Activated CD8-positive, alpha-beta T cell treated with anti-CD3 and anti-CD28 coated beads for 36 hours (primary cell): ENCODE measurements around the gene SHISA6. TPM values are rescaled to one million over a fixed set of nuclear protein-coding genes. Genes with fewer than 3 reads are reported as not detected.

Experiments used
- ATAC-seq: fragments of 200-7000 bp; cut with Tn5 transposase; one replicate; pipeline ENCODE4 v1.10.0; 2021; ENCODE audit warnings: mild to moderate bottlenecking, moderate library complexity
- CTCF ChIA-PET: fragments of 350-600 bp; sonication (Branson Sonifier 250); formaldehyde crosslinking; loops from one replicate; lab custom pipeline; 2021; ENCODE audit warnings: antibody characterized with exemption; lab: Charles Lee
- POLR2A ChIA-PET: fragments of 350-600 bp; sonication (Branson Sonifier 250); formaldehyde crosslinking; loops from one replicate; lab custom pipeline; 2021; ENCODE audit warnings: antibody characterized with exemption; lab: Charles Lee
- DNase-seq: peaks from one replicate; pipeline ENCODE4 v3.0.0-alpha.2; 2020
- H3K27ac Mint-ChIP-seq: one replicate; pipeline ENCODE4 v1.8.0; 2021; ENCODE audit warnings: mild to moderate bottlenecking, mixed read lengths
- H3K27me3 Mint-ChIP-seq: one replicate; pipeline ENCODE4 v1.8.0; 2021; ENCODE audit warnings: mixed read lengths
- H3K36me3 Mint-ChIP-seq: one replicate; pipeline ENCODE4 v1.8.0; 2021; ENCODE audit warnings: low read depth, mixed read lengths
- H3K4me1 Mint-ChIP-seq: one replicate; pipeline ENCODE4 v1.8.0; 2021; ENCODE audit warnings: low read depth, mixed read lengths
- H3K4me3 Mint-ChIP-seq: one replicate; pipeline ENCODE4 v1.8.0; 2021; ENCODE audit warnings: mild to moderate bottlenecking, moderate library complexity, mixed read lengths
- H3K9me3 Mint-ChIP-seq: one replicate; pipeline ENCODE4 v1.8.0; 2021; ENCODE audit warnings: mixed read lengths
- CTCF ChIP-seq: fragments of 200-600 bp; IDR thresholded peaks from one replicate; pipeline ENCODE4 v1.8.0; 2022; ENCODE audit warnings: antibody characterized with exemption, mild to moderate bottlenecking
- intact Hi-C: fragments of 100-400 bp; cut with micrococcal nuclease; formaldehyde crosslinking; loops from one replicate; pipeline ENCODE4 v1.10.0; 2022
- total RNA-seq, 2 experiments: library from RNA; stranded (reverse); gene quantifications; one replicate each; pipeline ENCODE4 v1.2.3, GENCODE V29; 2021

The SHISA6 gene
- total RNA-seq, 2 experiments from 2014 or later: not detected

GRCh38 chr17:11363565-11364117 lies 122.6 kb downstream of the SHISA6 start:
- no peak for TF ChIP-seq CTCF
- Mint-ChIP-seq H3K4me1 (no peaks in the 10 kb centered on the region), H3K9me3 (no peaks in the 10 kb centered on the region), H3K27ac (no peak overlapping the region), H3K27me3 (no peaks in the 10 kb centered on the region), H3K36me3 (no peaks in the 10 kb centered on the region), H3K4me3 (no peak overlapping the region)
- DNase-seq: no peak
- ChIA-PET CTCF (no interaction called here), POLR2A (no interaction called here)
- no peak for ATAC-seq
- intact Hi-C loops: no loop called here

- DNase-seq (no peak), ATAC-seq (no peak)
- no peak for TF ChIP-seq CTCF
- H3K4me1 Mint-ChIP-seq: no peaks in the 10 kb centered on the region
- ChIA-PET POLR2A (no interaction called here), CTCF (no interaction called here)
- no peak overlapping the region for H3K4me3 Mint-ChIP-seq
- H3K9me3 Mint-ChIP-seq: no peaks in the 10 kb centered on the region
- intact Hi-C loops: no loop called here
- no peak overlapping the region for H3K27ac Mint-ChIP-seq
- H3K27me3 Mint-ChIP-seq: no peaks in the 10 kb centered on the region
- no peaks in the 10 kb centered on the region for H3K36me3 Mint-ChIP-seq
Observed at GRCh38 chr17:11366272-11366850, 125.3 kb downstream of the SHISA6 start.

- no peaks in the 10 kb centered on the region for H3K9me3 Mint-ChIP-seq
- H3K36me3 Mint-ChIP-seq: no peaks in the 10 kb centered on the region
- no peaks in the 10 kb centered on the region for H3K4me1 Mint-ChIP-seq
- H3K4me3 Mint-ChIP-seq: no peak overlapping the region
- no peaks in the 10 kb centered on the region for H3K27me3 Mint-ChIP-seq
- ChIA-PET CTCF (interaction anchor here (0.6 kb wide), 1 partner anchor 295 kb away, joined by 3 read pairs; no protein-coding TSS in a partner anchor), POLR2A (no interaction called here)
- ATAC-seq (no peak), DNase-seq (no peak)
- TF ChIP-seq CTCF: no peak
- intact Hi-C loops: no loop called here
- H3K27ac Mint-ChIP-seq: no peak overlapping the region
Observed at GRCh38 chr17:11369575-11369974, 128.6 kb downstream of the SHISA6 start.

GRCh38 chr17:11372692-11373091 lies 131.7 kb downstream of the SHISA6 start:
- H3K9me3 Mint-ChIP-seq: no peaks in the 10 kb centered on the region
- TF ChIP-seq CTCF: no peak
- ChIA-PET POLR2A (no interaction called here), CTCF (no interaction called here)
- DNase-seq (no peak), ATAC-seq (no peak)
- no peaks in the 10 kb centered on the region for H3K27me3 Mint-ChIP-seq
- intact Hi-C loops: no loop called here
- no peak overlapping the region for H3K4me3 Mint-ChIP-seq
- no peaks in the 10 kb centered on the region for H3K36me3 Mint-ChIP-seq
- H3K27ac Mint-ChIP-seq: no peak overlapping the region
- no peaks in the 10 kb centered on the region for H3K4me1 Mint-ChIP-seq

- Mint-ChIP-seq H3K4me1 (no peaks in the 10 kb centered on the region), H3K36me3 (no peaks in the 10 kb centered on the region), H3K9me3 (no peaks in the 10 kb centered on the region), H3K27me3 (no peaks in the 10 kb centered on the region), H3K4me3 (no peak overlapping the region), H3K27ac (no peak overlapping the region)
- intact Hi-C loops: no loop called here
- ChIA-PET CTCF (no interaction called here), POLR2A (no interaction called here)
- ATAC-seq (no peak), DNase-seq (no peak)
- TF ChIP-seq CTCF: no peak
Observed at GRCh38 chr17:11378506-11378905, 137.5 kb downstream of the SHISA6 start.
